Common myeloid progenitor, CD34-positive (primary cell): ENCODE data around the gene SUB1.

Experiments
- CTCF ChIA-PET: fragments of 350-600 bp; sonication (Branson Sonifier 250); formaldehyde crosslinking; loops from one replicate; lab custom pipeline; 2021; ENCODE audit warnings: antibody characterized with exemption; lab: Charles Lee
- POLR2A ChIA-PET: fragments of 350-600 bp; sonication (Branson Sonifier 250); formaldehyde crosslinking; loops from one replicate; lab custom pipeline; 2021; ENCODE audit warnings: antibody characterized with exemption; lab: Charles Lee
- DNase-seq, 3 donors: peaks; one replicate each; pipeline versions ENCODE4 v3.0.0 to v3.0.0-alpha.2; 2013
- H3K27ac ChIP-seq, 2 experiments: 1 replicate in 1 of 2; 2 replicates in 1 of 2; pipeline ENCODE4 v1.7.0; 2013; ENCODE audit warnings: inconsistent platforms in 2 of 2, low read length in 2 of 2, mild to moderate bottlenecking in 2 of 2, low read depth in 1 of 2, moderate library complexity in 1 of 2; ENCODE audit not compliant: severe bottlenecking in 2 of 2, insufficient read depth in 1 of 2, poor library complexity in 1 of 2
- H3K27me3 ChIP-seq, 5 experiments: replicated peaks in 2 of 5; 1 replicate in 3 of 5; 2 replicates in 2 of 5; pipeline versions ENCODE4 v1.6.1 to v1.7.0; 2013; ENCODE audit warnings: low read length in 4 of 5, mild to moderate bottlenecking in 2 of 5, moderate library complexity in 2 of 5, inconsistent platforms in 1 of 5; ENCODE audit not compliant: insufficient read depth in 5 of 5, control insufficient read depth in 4 of 5
- H3K36me3 ChIP-seq, 4 experiments: 1 replicate in 2 of 4; 2 replicates in 2 of 4; pipeline versions ENCODE4 v1.6.1 to v1.7.0; 2013; ENCODE audit warnings: low read length in 3 of 4, control low read depth in 1 of 4, mild to moderate bottlenecking in 1 of 4; ENCODE audit not compliant: control insufficient read depth in 4 of 4, insufficient read depth in 4 of 4
- H3K4me1 ChIP-seq, 4 experiments: 1 replicate in 3 of 4; 2 replicates in 1 of 4; pipeline versions ENCODE4 v1.6.1 to v1.7.1; 2013; ENCODE audit warnings: low read length in 3 of 4, mild to moderate bottlenecking in 3 of 4, control low read depth in 1 of 4, inconsistent platforms in 1 of 4, moderate library complexity in 1 of 4; ENCODE audit not compliant: control insufficient read depth in 4 of 4, insufficient read depth in 4 of 4; ENCODE audit errors: control extremely low read depth in 1 of 4
- H3K4me3 ChIP-seq, 7 experiments: 1 replicate in 4 of 7; 2 replicates in 3 of 7; pipeline versions ENCODE4 v1.5.1 to v1.7.0; 2013; ENCODE audit warnings: mild to moderate bottlenecking in 7 of 7, low read length in 6 of 7, moderate library complexity in 6 of 7, inconsistent platforms in 2 of 7, low read depth in 2 of 7, control low read depth in 1 of 7; ENCODE audit not compliant: insufficient read depth in 4 of 7, control insufficient read depth in 1 of 7; ENCODE audit errors: extremely low read depth in 1 of 7
- H3K9me3 ChIP-seq, 5 experiments: 1 replicate in 4 of 5; 2 replicates in 1 of 5; pipeline versions ENCODE4 v1.6.1 to v1.7.1; 2013; ENCODE audit warnings: low read length in 4 of 5, mild to moderate bottlenecking in 2 of 5, inconsistent platforms in 1 of 5, low read depth in 1 of 5, moderate library complexity in 1 of 5; ENCODE audit not compliant: control insufficient read depth in 4 of 5, insufficient read depth in 2 of 5; ENCODE audit errors: control extremely low read depth in 1 of 5
- WGBS: methylation state at CpG from one replicate; pipeline ENCODE4 v1.1.5; 2013; ENCODE audit not compliant: insufficient coverage; 5-methylcytosine and 5-hydroxymethylcytosine counted together

SUB1 gene

GRCh38 chr5:32651638-32652037, 66.3 kb downstream of the SUB1 start:
- Histone ChIP-seq H3K9me3 (peaks cover 0 to 2% (median 0%) of the 10 kb centered on the region in 5 experiments), H3K36me3 (no peaks in the 10 kb centered on the region), H3K27ac (no peak overlapping the region), H3K27me3 (no peaks in the 10 kb centered on the region), H3K4me1 (no peaks in the 10 kb centered on the region), H3K4me3 (no peak overlapping the region)
- DNase-seq: no peak
- 100% methylated on average over 1 of the region's 5 CpGs for WGBS
- ChIA-PET CTCF (no interaction called here), POLR2A (no interaction called here)
